Measurements from ENCODE around the gene DNMT3L. TPM values are rescaled to one million over a fixed set of nuclear protein-coding genes. Genes with fewer than 3 reads are reported as not detected.

DNMT3L gene
- polyA plus RNA-seq, 1 donor (not counting 4 experiments of a cell fraction or from before 2014, with no cell fraction given): not detected

GRCh38 chr21:44259082-44259705 is 2.5 kb downstream of the DNMT3L start:
- FAIRE-seq (no peak), DNase-seq (ENCODE audit: low read depth, low spot score) (no peak)
- H3K9me1 ChIP-seq (ENCODE audit: control insufficient read depth, extremely low read depth, insufficient read depth, low read length): no peaks in the 10 kb centered on the region
- no peak overlapping the region for H2AFZ ChIP-seq (ENCODE audit: control insufficient read depth, low read length)
- H3K79me2 ChIP-seq (ENCODE audit: control insufficient read depth, insufficient read depth, low read length): no peaks in the 10 kb centered on the region
- H3K27me3 ChIP-seq (ENCODE audit: control insufficient read depth, extremely low read depth, insufficient read depth, low read length): peaks cover 28% of the 10 kb centered on the region
- H4K20me1 ChIP-seq (ENCODE audit: control insufficient read depth, extremely low read depth, insufficient read depth, low read length): no peaks in the 10 kb centered on the region
- H3K27ac ChIP-seq (ENCODE audit: control insufficient read depth, insufficient read depth, low read length): no peak overlapping the region
- H3K9ac ChIP-seq (ENCODE audit: control insufficient read depth, extremely low read depth, insufficient read depth, low read length): no peak overlapping the region
- H3K4me1 ChIP-seq (ENCODE audit: control insufficient read depth, extremely low read depth, insufficient read depth, low read length): no peaks in the 10 kb centered on the region
- TF ChIP-seq, protein P1, sequence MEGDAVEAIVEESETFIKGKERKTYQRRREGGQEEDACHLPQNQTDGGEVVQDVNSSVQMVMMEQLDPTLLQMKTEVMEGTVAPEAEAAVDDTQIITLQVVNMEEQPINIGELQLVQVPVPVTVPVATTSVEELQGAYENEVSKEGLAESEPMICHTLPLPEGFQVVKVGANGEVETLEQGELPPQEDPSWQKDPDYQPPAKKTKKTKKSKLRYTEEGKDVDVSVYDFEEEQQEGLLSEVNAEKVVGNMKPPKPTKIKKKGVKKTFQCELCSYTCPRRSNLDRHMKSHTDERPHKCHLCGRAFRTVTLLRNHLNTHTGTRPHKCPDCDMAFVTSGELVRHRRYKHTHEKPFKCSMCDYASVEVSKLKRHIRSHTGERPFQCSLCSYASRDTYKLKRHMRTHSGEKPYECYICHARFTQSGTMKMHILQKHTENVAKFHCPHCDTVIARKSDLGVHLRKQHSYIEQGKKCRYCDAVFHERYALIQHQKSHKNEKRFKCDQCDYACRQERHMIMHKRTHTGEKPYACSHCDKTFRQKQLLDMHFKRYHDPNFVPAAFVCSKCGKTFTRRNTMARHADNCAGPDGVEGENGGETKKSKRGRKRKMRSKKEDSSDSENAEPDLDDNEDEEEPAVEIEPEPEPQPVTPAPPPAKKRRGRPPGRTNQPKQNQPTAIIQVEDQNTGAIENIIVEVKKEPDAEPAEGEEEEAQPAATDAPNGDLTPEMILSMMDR (optimal IDR thresholded peaks at IDR 0.05 in 1 of 3, IDR thresholded peaks at IDR 0.05 in 1 of 3, conservative IDR thresholded peaks at IDR 0.05 in 1 of 3; ENCODE audit: extremely low read depth in 1 of 3, insufficient read depth in 2 of 3, low read length in 3 of 3): no peak
- no peak for TF ChIP-seq EZH2 (IDR thresholded peaks at IDR 0.05; ENCODE audit: low read length)
- H3K36me3 ChIP-seq (ENCODE audit: control insufficient read depth in 2 of 2, extremely low read depth in 1 of 2, insufficient read depth in 2 of 2, low read length in 2 of 2): no peaks in the 10 kb centered on the region
- H3K4me3 ChIP-seq (ENCODE audit: control insufficient read depth in 2 of 3, extremely low read depth in 1 of 3, insufficient read depth in 2 of 3, low read depth in 1 of 3, low read length in 3 of 3): no peak overlapping the region
- dilution Hi-C loops (cut with MboI; ENCODE audit: extremely low pct_ligation_motif_present, low sequenced_read_pairs): no loop called here
- H3K9me3 ChIP-seq (ENCODE audit: control insufficient read depth, low read depth, low read length): no peaks in the 10 kb centered on the region
- H3K4me2 ChIP-seq (ENCODE audit: control insufficient read depth, extremely low read depth, insufficient read depth, low read depth, low read length): no peak overlapping the region

DNA sequence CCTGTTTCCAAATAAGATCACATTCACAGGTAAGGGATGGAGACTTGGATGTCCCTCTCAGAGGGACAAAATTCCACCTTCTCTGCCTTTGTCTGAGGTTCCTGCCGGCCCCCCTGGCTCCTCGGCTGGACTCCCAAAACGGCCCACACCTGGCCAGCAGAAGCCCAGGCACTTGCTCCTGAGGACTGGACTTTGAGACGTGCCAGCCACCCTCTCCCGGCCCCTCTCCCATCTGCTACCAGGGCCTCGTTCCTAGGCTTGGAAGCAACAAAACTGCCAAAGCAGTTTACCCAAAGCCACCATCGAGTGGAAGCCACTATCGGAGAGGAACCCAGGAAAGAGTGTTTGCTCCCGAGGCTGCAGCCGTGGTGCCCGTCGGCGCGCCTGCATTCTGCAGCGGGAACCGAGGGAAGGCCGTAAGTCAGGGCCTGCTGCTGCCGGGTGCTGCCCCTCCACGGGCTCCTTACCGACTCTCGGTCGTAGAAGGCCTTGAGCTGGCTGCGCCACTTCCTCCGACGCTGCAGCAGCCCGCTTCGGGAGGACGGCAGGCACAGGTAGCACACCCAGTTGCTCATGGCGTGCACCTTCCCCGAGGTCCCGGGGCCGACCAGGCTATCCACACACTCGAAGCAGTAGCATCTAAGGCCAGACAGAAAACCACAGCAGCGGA is 3.5 kb downstream of the DNMT3L start:
- Histone ChIP-seq H3K4me2 (ENCODE audit: control insufficient read depth, extremely low read depth, insufficient read depth, low read depth, low read length) (no peak overlapping the region), H3K36me3 (ENCODE audit: control insufficient read depth in 2 of 2, extremely low read depth in 1 of 2, insufficient read depth in 2 of 2, low read length in 2 of 2) (no peaks in the 10 kb centered on the region), H3K9me3 (ENCODE audit: control insufficient read depth, low read depth, low read length) (no peaks in the 10 kb centered on the region), H3K9ac (ENCODE audit: control insufficient read depth, extremely low read depth, insufficient read depth, low read length) (no peak overlapping the region), H3K27me3 (ENCODE audit: control insufficient read depth, extremely low read depth, insufficient read depth, low read length) (peaks cover 21% of the 10 kb centered on the region), H4K20me1 (ENCODE audit: control insufficient read depth, extremely low read depth, insufficient read depth, low read length) (no peaks in the 10 kb centered on the region), H3K79me2 (ENCODE audit: control insufficient read depth, insufficient read depth, low read length) (no peaks in the 10 kb centered on the region), H3K9me1 (ENCODE audit: control insufficient read depth, extremely low read depth, insufficient read depth, low read length) (no peaks in the 10 kb centered on the region), H3K27ac (ENCODE audit: control insufficient read depth, insufficient read depth, low read length) (no peak overlapping the region), H2AFZ (ENCODE audit: control insufficient read depth, low read length) (no peak overlapping the region), H3K4me3 (ENCODE audit: control insufficient read depth in 2 of 3, extremely low read depth in 1 of 3, insufficient read depth in 2 of 3, low read depth in 1 of 3, low read length in 3 of 3) (no peak overlapping the region), H3K4me1 (ENCODE audit: control insufficient read depth, extremely low read depth, insufficient read depth, low read length) (no peaks in the 10 kb centered on the region)
- no peak for FAIRE-seq
- DNase-seq (ENCODE audit: low read depth, low spot score): no peak
- TF ChIP-seq, protein P1 (optimal IDR thresholded peaks at IDR 0.05 in 1 of 3, IDR thresholded peaks at IDR 0.05 in 1 of 3, conservative IDR thresholded peaks at IDR 0.05 in 1 of 3; ENCODE audit: extremely low read depth in 1 of 3, insufficient read depth in 2 of 3, low read length in 3 of 3): no peak
- TF ChIP-seq EZH2 (IDR thresholded peaks at IDR 0.05; ENCODE audit: low read length): no peak
- dilution Hi-C loops (cut with MboI; ENCODE audit: extremely low pct_ligation_motif_present, low sequenced_read_pairs): no loop called here
